Glutamatergic neuron (in vitro differentiated cells): ENCODE data around the gene PLPP3. TPM values are rescaled to one million over a fixed set of nuclear protein-coding genes. Genes with fewer than 3 reads are reported as not detected.
A peak's percentile ranks its signal among the peaks of the same experiment; 100 is the strongest.

ENCODE experiments used
- DNase-seq: peaks from one replicate; pipeline ENCODE4 v3.0.0; 2022
- H3K27ac Mint-ChIP-seq: one replicate; pipeline ENCODE4 v1.8.0; 2020; ENCODE audit warnings: mild to moderate bottlenecking, mixed read lengths, inconsistent platforms; ENCODE audit not compliant: unreplicated experiment
- H3K27me3 Mint-ChIP-seq: one replicate; pipeline ENCODE4 v1.8.0; 2020; ENCODE audit warnings: mild to moderate bottlenecking, moderate library complexity, mixed read lengths, inconsistent platforms; ENCODE audit not compliant: unreplicated experiment
- H3K36me3 Mint-ChIP-seq: one replicate; pipeline ENCODE4 v1.8.0; 2020; ENCODE audit warnings: mild to moderate bottlenecking, mixed read lengths, inconsistent platforms; ENCODE audit not compliant: unreplicated experiment
- H3K4me1 Mint-ChIP-seq: one replicate; pipeline ENCODE4 v1.8.0; 2020; ENCODE audit warnings: mild to moderate bottlenecking, low read depth, mixed read lengths, inconsistent platforms; ENCODE audit not compliant: unreplicated experiment
- H3K4me3 Mint-ChIP-seq: one replicate; pipeline ENCODE4 v1.8.0; 2020; ENCODE audit warnings: mild to moderate bottlenecking, mixed read lengths, inconsistent platforms; ENCODE audit not compliant: unreplicated experiment
- H3K9me3 Mint-ChIP-seq: one replicate; pipeline ENCODE4 v1.8.0; 2020; ENCODE audit warnings: mild to moderate bottlenecking, moderate library complexity, mixed read lengths, inconsistent platforms; ENCODE audit not compliant: unreplicated experiment
- total RNA-seq: library from RNA; stranded (reverse); fragmentation: NEBNext Ultra II Directional; extraction: Animal tissue kit (Norgen Biotek cat#: 25700); gene quantifications from one replicate; pipeline ENCODE4 v1.2.1, GENCODE V29; 2021; ENCODE audit not compliant: unreplicated experiment
- TF ChIP-seq, protein P1 (sequence below): fragments of 200-600 bp; sonication (generic); IDR thresholded peaks from one replicate; pipeline ENCODE4 v1.5.0; 2021; ENCODE audit not compliant: partially characterized antibody, unreplicated experiment

Gene PLPP3
- total RNA-seq, 1 donor from 2014 or later, result 11.7 TPM

DNA sequence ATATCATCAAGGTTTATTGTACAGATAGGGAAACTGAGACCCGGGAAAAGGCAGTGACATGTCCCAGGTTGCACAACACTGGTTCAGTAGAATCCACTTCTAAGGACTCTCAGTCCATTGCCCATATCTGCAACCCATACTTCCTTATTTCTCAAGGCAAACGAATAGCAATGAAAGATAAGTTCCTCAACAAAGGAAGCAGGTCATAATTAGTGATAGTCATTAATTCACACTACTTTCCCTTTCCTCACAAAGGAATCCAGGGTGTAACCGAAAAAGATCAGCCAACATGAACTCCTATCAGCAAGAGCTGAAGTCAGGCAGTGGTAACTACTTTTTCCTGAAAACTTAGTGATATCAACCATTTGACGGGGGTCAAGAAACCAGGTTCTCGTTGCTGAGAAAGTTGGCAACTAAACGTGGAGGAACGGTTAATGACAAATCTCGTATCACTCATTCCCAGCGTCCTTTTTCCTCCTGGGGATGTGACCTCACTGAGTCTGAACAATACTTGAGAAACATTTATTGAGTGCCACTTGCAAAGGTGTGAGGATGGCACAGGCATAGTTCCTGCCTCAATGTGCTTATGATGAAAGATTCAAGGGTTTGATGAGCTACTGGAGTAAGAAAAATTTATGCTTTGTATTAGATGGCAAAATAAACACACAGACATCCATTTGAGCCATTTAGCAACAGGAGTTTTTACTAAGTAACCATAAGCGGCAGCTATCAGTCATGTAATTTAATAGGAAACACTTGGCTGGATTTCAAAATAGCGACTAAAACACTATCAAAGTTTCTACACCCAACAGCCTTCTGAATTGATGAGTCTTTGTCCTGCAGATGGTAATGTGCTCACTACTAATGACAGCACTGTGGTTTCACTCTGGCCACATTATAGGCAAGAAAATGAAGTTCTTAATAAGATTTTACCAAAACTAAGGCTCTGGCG is 82.3 kb downstream of the PLPP3 start:
- TF ChIP-seq, protein P1, sequence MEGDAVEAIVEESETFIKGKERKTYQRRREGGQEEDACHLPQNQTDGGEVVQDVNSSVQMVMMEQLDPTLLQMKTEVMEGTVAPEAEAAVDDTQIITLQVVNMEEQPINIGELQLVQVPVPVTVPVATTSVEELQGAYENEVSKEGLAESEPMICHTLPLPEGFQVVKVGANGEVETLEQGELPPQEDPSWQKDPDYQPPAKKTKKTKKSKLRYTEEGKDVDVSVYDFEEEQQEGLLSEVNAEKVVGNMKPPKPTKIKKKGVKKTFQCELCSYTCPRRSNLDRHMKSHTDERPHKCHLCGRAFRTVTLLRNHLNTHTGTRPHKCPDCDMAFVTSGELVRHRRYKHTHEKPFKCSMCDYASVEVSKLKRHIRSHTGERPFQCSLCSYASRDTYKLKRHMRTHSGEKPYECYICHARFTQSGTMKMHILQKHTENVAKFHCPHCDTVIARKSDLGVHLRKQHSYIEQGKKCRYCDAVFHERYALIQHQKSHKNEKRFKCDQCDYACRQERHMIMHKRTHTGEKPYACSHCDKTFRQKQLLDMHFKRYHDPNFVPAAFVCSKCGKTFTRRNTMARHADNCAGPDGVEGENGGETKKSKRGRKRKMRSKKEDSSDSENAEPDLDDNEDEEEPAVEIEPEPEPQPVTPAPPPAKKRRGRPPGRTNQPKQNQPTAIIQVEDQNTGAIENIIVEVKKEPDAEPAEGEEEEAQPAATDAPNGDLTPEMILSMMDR, result no peak
- H3K27me3 Mint-ChIP-seq, result peaks cover 10% of the 10 kb centered on the region
- H3K4me1 Mint-ChIP-seq, result peaks cover 38% of the 10 kb centered on the region
- H3K4me3 Mint-ChIP-seq, result no peak overlapping the region
- peak overlapping the region; percentile 97 for H3K27ac Mint-ChIP-seq
- no peaks in the 10 kb centered on the region for H3K36me3 Mint-ChIP-seq
- DNase-seq, result no peak
- H3K9me3 Mint-ChIP-seq, result peaks cover 6% of the 10 kb centered on the region

GRCh38 chr1:56496158-56496557 is 83.2 kb downstream of the PLPP3 start:
- TF ChIP-seq, protein P1, result no peak
- Mint-ChIP-seq H3K27me3 (peaks cover 10% of the 10 kb centered on the region), H3K4me1 (peaks cover 30% of the 10 kb centered on the region), H3K27ac (peak overlapping the region; percentile 97), H3K4me3 (no peak overlapping the region), H3K36me3 (no peaks in the 10 kb centered on the region), H3K9me3 (peaks cover 6% of the 10 kb centered on the region)
- DNase-seq, result no peak

GRCh38 chr1:56495538-56495937 is 83.8 kb downstream of the PLPP3 start:
- peak overlapping the region; percentile 64 for H3K4me3 Mint-ChIP-seq
- H3K9me3 Mint-ChIP-seq, result peaks cover 6% of the 10 kb centered on the region
- peak; percentile 54 for DNase-seq
- no peaks in the 10 kb centered on the region for H3K36me3 Mint-ChIP-seq
- peaks cover 30% of the 10 kb centered on the region for H3K4me1 Mint-ChIP-seq
- peaks cover 9% of the 10 kb centered on the region for H3K27me3 Mint-ChIP-seq
- TF ChIP-seq, protein P1, result no peak
- H3K27ac Mint-ChIP-seq, result peak overlapping the region; percentile 97

DNA sequence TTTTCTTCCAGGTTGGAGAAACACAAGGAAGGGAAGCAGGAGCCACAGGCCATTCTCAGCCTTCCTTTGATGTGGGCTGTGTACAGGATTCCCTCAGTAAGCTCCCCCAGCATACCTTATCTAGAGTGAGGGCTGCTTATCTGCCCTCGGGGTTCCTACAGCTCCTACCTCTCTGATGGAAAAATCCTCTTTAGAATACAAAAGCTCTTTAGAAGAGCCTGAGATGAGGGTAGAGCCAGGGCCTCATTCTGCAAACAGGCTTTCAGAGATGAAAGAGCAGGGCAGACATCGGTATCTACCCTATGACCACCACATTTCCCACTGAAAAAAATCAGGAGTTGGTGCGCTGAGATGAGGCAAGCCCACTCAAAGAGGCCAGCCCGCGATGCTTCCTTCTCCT is 85.1 kb downstream of the PLPP3 start:
- Mint-ChIP-seq H3K27ac (peak overlapping the region; percentile 67), H3K4me3 (no peak overlapping the region), H3K27me3 (peaks cover 8% of the 10 kb centered on the region), H3K4me1 (peaks cover 30% of the 10 kb centered on the region), H3K9me3 (peaks cover 6% of the 10 kb centered on the region), H3K36me3 (no peaks in the 10 kb centered on the region)
- DNase-seq, result no peak
- TF ChIP-seq, protein P1, result no peak

GRCh38 chr1:56493826-56494225 is 85.5 kb downstream of the PLPP3 start:
- TF ChIP-seq, protein P1, result no peak
- H3K36me3 Mint-ChIP-seq, result no peaks in the 10 kb centered on the region
- no peak overlapping the region for H3K4me3 Mint-ChIP-seq
- peaks cover 8% of the 10 kb centered on the region for H3K27me3 Mint-ChIP-seq
- H3K9me3 Mint-ChIP-seq, result peaks cover 6% of the 10 kb centered on the region
- peak overlapping the region; percentile 65 for H3K27ac Mint-ChIP-seq
- peaks cover 30% of the 10 kb centered on the region for H3K4me1 Mint-ChIP-seq
- DNase-seq, result no peak
